Skeletal muscle tissue (tissue), 4 donors: ENCODE measurements around the gene HSPA12A. TPM values are rescaled to one million over a fixed set of nuclear protein-coding genes. Genes with fewer than 3 reads are reported as not detected.
A peak's percentile ranks its signal among the peaks of the same experiment; 100 is the strongest.

ENCODE experiments used
- H3K27ac ChIP-seq: one replicate; pipeline ENCODE4 v1.7.0; 2013; ENCODE audit warnings: mild to moderate bottlenecking, low read depth, low read length, inconsistent platforms
- H3K27me3 ChIP-seq, 3 donors: one replicate each; pipeline ENCODE4 v1.7.0; 2013; ENCODE audit warnings: low read length in 3 of 3; ENCODE audit not compliant: control insufficient read depth in 3 of 3, insufficient read depth in 3 of 3
- H3K36me3 ChIP-seq, 3 donors: one replicate each; pipeline ENCODE4 v1.7.0; 2013; ENCODE audit warnings: low read length in 3 of 3; ENCODE audit not compliant: control insufficient read depth in 3 of 3, insufficient read depth in 3 of 3
- H3K4me1 ChIP-seq, 3 donors: one replicate each; pipeline ENCODE4 v1.7.0; 2013; ENCODE audit warnings: low read length in 3 of 3, mild to moderate bottlenecking in 3 of 3; ENCODE audit not compliant: control insufficient read depth in 3 of 3, insufficient read depth in 3 of 3
- H3K4me3 ChIP-seq, 3 donors: one replicate each; pipeline ENCODE4 v1.7.0; 2013; ENCODE audit warnings: low read length in 3 of 3
- H3K9ac ChIP-seq, 3 donors: one replicate each; pipeline ENCODE4 v1.7.0; 2013; ENCODE audit warnings: low read length in 3 of 3, mild to moderate bottlenecking in 3 of 3, moderate library complexity in 2 of 3, low read depth in 1 of 3
- H3K9me3 ChIP-seq, 3 donors: one replicate each; pipeline ENCODE4 v1.7.0; 2013; ENCODE audit warnings: low read length in 3 of 3; ENCODE audit not compliant: control insufficient read depth in 3 of 3
- total RNA-seq: library from RNA; depleted of rRNA; stranded (reverse); fragments of >200 nt; gene quantifications from one replicate; pipeline ENCODE4 v1.2.3, GENCODE V29; 2014
- donor health status: Osteomylitis.

Gene HSPA12A
- total RNA-seq, 1 donor from 2014 or later: 8.4 TPM

GRCh38 chr10:116710076-116710475 lies 32.3 kb downstream of the HSPA12A start:
- H3K27ac ChIP-seq: no peak overlapping the region
- H3K9ac ChIP-seq: no peak overlapping the region
- no peak overlapping the region for H3K4me3 ChIP-seq
- peaks cover 0 to 6% (median 5%) of the 10 kb centered on the region in 3 donors for H3K4me1 ChIP-seq
- no peaks in the 10 kb centered on the region for H3K27me3 ChIP-seq
- H3K36me3 ChIP-seq: no peaks in the 10 kb centered on the region
- H3K9me3 ChIP-seq: no peaks in the 10 kb centered on the region

GRCh38 chr10:116708877-116709276 lies 33.5 kb downstream of the HSPA12A start:
- Histone ChIP-seq H3K9ac (no peak overlapping the region), H3K27ac (no peak overlapping the region), H3K36me3 (peaks cover 0 to 4% (median 0%) of the 10 kb centered on the region in 3 donors)

GRCh38 chr10:116708391-116708821 lies 34.0 kb downstream of the HSPA12A start:
- no peaks in the 10 kb centered on the region for H3K27me3 ChIP-seq
- H3K9me3 ChIP-seq: no peaks in the 10 kb centered on the region
- H3K9ac ChIP-seq: no peak overlapping the region
- H3K27ac ChIP-seq: no peak overlapping the region
- H3K4me3 ChIP-seq: no peak overlapping the region
- H3K4me1 ChIP-seq: peaks cover 0 to 6% (median 5%) of the 10 kb centered on the region in 3 donors
- H3K36me3 ChIP-seq: peaks cover 0 to 4% (median 0%) of the 10 kb centered on the region in 3 donors

More at GRCh38 chr10:116708877-116709276, 33.5 kb downstream of the HSPA12A start:
- Histone ChIP-seq H3K4me1 (peaks cover 0 to 6% (median 5%) of the 10 kb centered on the region in 3 donors), H3K27me3 (no peaks in the 10 kb centered on the region), H3K4me3 (no peak overlapping the region), H3K9me3 (no peaks in the 10 kb centered on the region)

GRCh38 chr10:116707981-116708380 lies 34.4 kb downstream of the HSPA12A start:
- Histone ChIP-seq H3K27me3 (no peaks in the 10 kb centered on the region), H3K9me3 (no peaks in the 10 kb centered on the region), H3K9ac (peak overlapping the region in 1 of 3 donors; percentile 2), H3K36me3 (peaks cover 0 to 4% (median 0%) of the 10 kb centered on the region in 3 donors), H3K27ac (no peak overlapping the region), H3K4me3 (no peak overlapping the region), H3K4me1 (peaks cover 0 to 6% (median 5%) of the 10 kb centered on the region in 3 donors)

GRCh38 chr10:116706281-116706680 lies 36.1 kb downstream of the HSPA12A start:
- no peaks in the 10 kb centered on the region for H3K27me3 ChIP-seq
- H3K27ac ChIP-seq: no peak overlapping the region
- peaks cover 0 to 6% (median 5%) of the 10 kb centered on the region in 3 donors for H3K4me1 ChIP-seq
- peaks cover 0 to 4% (median 0%) of the 10 kb centered on the region in 3 donors for H3K36me3 ChIP-seq
- H3K9me3 ChIP-seq: no peaks in the 10 kb centered on the region
- no peak overlapping the region for H3K9ac ChIP-seq
- no peak overlapping the region for H3K4me3 ChIP-seq

- Histone ChIP-seq H3K9ac (no peak overlapping the region), H3K4me3 (no peak overlapping the region), H3K9me3 (no peaks in the 10 kb centered on the region), H3K27me3 (peaks cover 0 to 3% (median 0%) of the 10 kb centered on the region in 3 donors), H3K27ac (no peak overlapping the region), H3K4me1 (peaks cover 0 to 6% (median 5%) of the 10 kb centered on the region in 3 donors), H3K36me3 (peaks cover 0 to 4% (median 0%) of the 10 kb centered on the region in 3 donors)
These were observed 36.9 kb downstream of the HSPA12A start for GRCh38 chr10:116705498-116705897.

GRCh38 chr10:116704926-116705325 lies 37.4 kb downstream of the HSPA12A start:
- peaks cover 0 to 3% (median 0%) of the 10 kb centered on the region in 3 donors for H3K27me3 ChIP-seq
- H3K36me3 ChIP-seq: peaks cover 0 to 4% (median 0%) of the 10 kb centered on the region in 3 donors
- H3K27ac ChIP-seq: no peak overlapping the region
- peaks cover 0 to 6% (median 5%) of the 10 kb centered on the region in 3 donors for H3K4me1 ChIP-seq
- no peak overlapping the region for H3K4me3 ChIP-seq
- H3K9ac ChIP-seq: no peak overlapping the region
- no peaks in the 10 kb centered on the region for H3K9me3 ChIP-seq

GRCh38 chr10:116702165-116702564 lies 40.2 kb downstream of the HSPA12A start:
- Histone ChIP-seq H3K9ac (no peak overlapping the region), H3K27me3 (peaks cover 0 to 3% (median 0%) of the 10 kb centered on the region in 3 donors), H3K4me3 (no peak overlapping the region), H3K9me3 (no peaks in the 10 kb centered on the region), H3K4me1 (peaks cover 0 to 2% (median 2%) of the 10 kb centered on the region in 3 donors), H3K27ac (no peak overlapping the region), H3K36me3 (peaks cover 2 to 4% (median 3%) of the 10 kb centered on the region in 3 donors)

GRCh38 chr10:116699471-116700150 lies 42.8 kb downstream of the HSPA12A start:
- Histone ChIP-seq H3K9me3 (no peaks in the 10 kb centered on the region), H3K9ac (no peak overlapping the region), H3K36me3 (peaks cover 0 to 3% (median 2%) of the 10 kb centered on the region in 3 donors), H3K27ac (no peak overlapping the region), H3K4me1 (no peaks in the 10 kb centered on the region), H3K27me3 (peaks cover 0 to 3% (median 0%) of the 10 kb centered on the region in 3 donors), H3K4me3 (no peak overlapping the region)

GRCh38 chr10:116699049-116699448 lies 43.3 kb downstream of the HSPA12A start:
- Histone ChIP-seq H3K27ac (no peak overlapping the region), H3K4me3 (no peak overlapping the region), H3K4me1 (no peaks in the 10 kb centered on the region), H3K9ac (no peak overlapping the region), H3K36me3 (peaks cover 0 to 3% (median 2%) of the 10 kb centered on the region in 3 donors), H3K27me3 (peaks cover 0 to 3% (median 0%) of the 10 kb centered on the region in 3 donors), H3K9me3 (no peaks in the 10 kb centered on the region)
